ENCODE results near the gene RIBC1.

RIBC1 gene

GRCh38 chrX:53422861-53423306, at the start of gene RIBC1 (continued):
- TF ChIP-seq ZNF280D (tag by site-specific recombination; IDR thresholded peaks at IDR 0.05): no peak
- TF ChIP-seq ZNF335 (tag by site-specific recombination; conservative IDR thresholded peaks at IDR 0.05): peak; percentile 96
- peak; percentile 57 for TF ChIP-seq ZBTB20 (tag by site-specific recombination; IDR thresholded peaks at IDR 0.05)
- TF ChIP-seq ZXDB (tag by site-specific recombination; IDR thresholded peaks at IDR 0.05): no peak
- TF ChIP-seq ZNF398 (tag by site-specific recombination; IDR thresholded peaks at IDR 0.05): peak; percentile 59
- peak; percentile 81 for TF ChIP-seq KLF1 (tag by site-specific recombination; IDR thresholded peaks at IDR 0.05)
- peak; percentile 68 for TF ChIP-seq SP2 (tag by site-specific recombination; IDR thresholded peaks at IDR 0.05)
- 0 out of 2 replicates have a peak, but pooled peaks have one; percentile 24 for TF ChIP-seq INSM2 (tag by site-specific recombination; IDR thresholded peaks at IDR 0.05)
- TF ChIP-seq SP7 (tag by site-specific recombination; IDR thresholded peaks at IDR 0.05): peak; percentile 21; the same call in 1 of the 2 replicates
- TF ChIP-seq ZBTB17 (tag by site-specific recombination; IDR thresholded peaks at IDR 0.05): peak; percentile 89
- peak; percentile 88 for TF ChIP-seq SCRT1 (tag by site-specific recombination; IDR thresholded peaks at IDR 0.05; ENCODE audit: borderline replicate concordance)
- no peak for TF ChIP-seq ZNF704 (tag by site-specific recombination; IDR thresholded peaks at IDR 0.05)
- no peak for TF ChIP-seq ZNF654 (tag by site-specific recombination; IDR thresholded peaks at IDR 0.05; ENCODE audit: low read depth)
- TF ChIP-seq BCL6B (tag by site-specific recombination; IDR thresholded peaks at IDR 0.05): no peak

- H3K27ac ChIP-seq (ENCODE audit: extremely low read depth, low read depth, low read length): no peak overlapping the region
- H3K36me3 ChIP-seq (ENCODE audit: control insufficient read depth in 2 of 2, insufficient read depth in 1 of 2, low read length in 2 of 2): peaks cover 20 to 29% of the 10 kb centered on the region in 2 experiments; a peak in 2 of 3 replicates
- ChIA-PET POLR2A (interaction anchor here (0.6 to 6.3 kb wide), 2 partner anchors 17 to 49 kb away, joined by 4 to 29 read pairs; partner anchors contain the start of genes RIBC1 and SMC1A), CTCF (interaction anchor here (0.6 to 2.4 kb wide), 3 partner anchors 55 to 70 kb away, joined by 3 to 13 read pairs (median 4); no protein-coding TSS in a partner anchor)
- H3K9me3 ChIP-seq (ENCODE audit: control insufficient read depth, insufficient read depth, low read depth, low read length): no peaks in the 10 kb centered on the region; the same call in 1 of the 2 replicates
- TF ChIP-seq PATZ1 (tag by site-specific recombination; IDR thresholded peaks at IDR 0.05) (no peak), ZNF416 (tag by site-specific recombination; IDR thresholded peaks at IDR 0.05) (no peak), ZNF791 (tag by site-specific recombination; IDR thresholded peaks at IDR 0.05) (no peak), FEZF1 (tag by site-specific recombination; IDR thresholded peaks at IDR 0.05) (peak; percentile 66), HOXC10 (CRISPR knock-in tag; IDR thresholded peaks at IDR 0.05) (no peak), ZNF664 (tag by site-specific recombination; IDR thresholded peaks at IDR 0.05) (no peak), PRDM10 (tag by site-specific recombination; IDR thresholded peaks at IDR 0.05) (peak; percentile 78)
- no peak overlapping the region for H3K4me3 ChIP-seq (ENCODE audit: low read depth, low read length)
- H3K4me1 ChIP-seq (ENCODE audit: control insufficient read depth, insufficient read depth, low read length): no peaks in the 10 kb centered on the region
Observed at GRCh38 chrX:53373307-53373706, 49.4 kb upstream of the RIBC1 start.

Data from HEK293 (cell line).